OCI-LY3 (cell line): ENCODE measurements around the gene KRT38.

Experiments used
- EZH2phosphoT487 ChIP-seq: fragments of 200-600 bp; shearing (Covaris generic); IDR thresholded peaks from 2 replicates; pipeline ENCODE4 v1.6.1; 2018; ENCODE audit warnings: antibody characterized with exemption, mixed run types, low read depth
- TF ChIP-seq, protein P1 (sequence below): fragments of 200-600, 300-600 bp; sonication (generic); IDR thresholded peaks from 2 replicates; pipeline ENCODE4 v1.5.1; 2014; ENCODE audit warnings: antibody characterized with exemption, low read length, low read depth

- TF ChIP-seq, protein P1, sequence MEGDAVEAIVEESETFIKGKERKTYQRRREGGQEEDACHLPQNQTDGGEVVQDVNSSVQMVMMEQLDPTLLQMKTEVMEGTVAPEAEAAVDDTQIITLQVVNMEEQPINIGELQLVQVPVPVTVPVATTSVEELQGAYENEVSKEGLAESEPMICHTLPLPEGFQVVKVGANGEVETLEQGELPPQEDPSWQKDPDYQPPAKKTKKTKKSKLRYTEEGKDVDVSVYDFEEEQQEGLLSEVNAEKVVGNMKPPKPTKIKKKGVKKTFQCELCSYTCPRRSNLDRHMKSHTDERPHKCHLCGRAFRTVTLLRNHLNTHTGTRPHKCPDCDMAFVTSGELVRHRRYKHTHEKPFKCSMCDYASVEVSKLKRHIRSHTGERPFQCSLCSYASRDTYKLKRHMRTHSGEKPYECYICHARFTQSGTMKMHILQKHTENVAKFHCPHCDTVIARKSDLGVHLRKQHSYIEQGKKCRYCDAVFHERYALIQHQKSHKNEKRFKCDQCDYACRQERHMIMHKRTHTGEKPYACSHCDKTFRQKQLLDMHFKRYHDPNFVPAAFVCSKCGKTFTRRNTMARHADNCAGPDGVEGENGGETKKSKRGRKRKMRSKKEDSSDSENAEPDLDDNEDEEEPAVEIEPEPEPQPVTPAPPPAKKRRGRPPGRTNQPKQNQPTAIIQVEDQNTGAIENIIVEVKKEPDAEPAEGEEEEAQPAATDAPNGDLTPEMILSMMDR, result no peak
- TF ChIP-seq EZH2phosphoT487, result no peak
These were observed 34.6 kb downstream of the KRT38 start for GRCh38 chr17:41406205-41406604.
